Measurements from ENCODE around the gene EDNRA.

EDNRA gene

DNA sequence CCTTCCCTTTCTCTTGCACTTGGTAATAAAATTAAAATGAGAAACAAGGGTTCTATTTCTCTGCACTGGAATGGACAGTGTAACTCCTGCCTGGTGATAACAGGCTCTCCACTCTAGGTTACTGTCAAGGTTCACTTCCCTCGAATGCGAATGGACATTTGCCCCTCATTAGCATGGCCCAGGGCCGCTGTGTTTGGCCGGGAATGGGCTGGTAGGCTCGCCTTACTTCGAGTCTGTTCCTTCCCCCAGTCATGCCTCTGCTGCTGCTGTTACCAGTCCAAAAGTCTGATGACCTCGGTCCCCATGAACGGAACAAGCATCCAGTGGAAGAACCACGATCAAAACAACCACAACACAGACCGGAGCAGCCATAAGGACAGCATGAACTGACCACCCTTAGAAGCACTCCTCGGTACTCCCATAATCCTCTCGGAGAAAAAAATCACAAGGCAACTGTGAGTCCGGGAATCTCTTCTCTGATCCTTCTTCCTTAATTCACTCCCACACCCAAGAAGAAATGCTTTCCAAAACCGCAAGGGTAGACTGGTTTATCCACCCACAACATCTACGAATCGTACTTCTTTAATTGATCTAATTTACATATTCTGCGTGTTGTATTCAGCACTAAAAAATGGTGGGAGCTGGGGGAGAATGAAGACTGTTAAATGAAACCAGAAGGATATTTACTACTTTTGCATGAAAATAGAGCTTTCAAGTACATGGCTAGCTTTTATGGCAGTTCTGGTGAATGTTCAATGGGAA lies 61.5 kb downstream of the EDNRA start:
- FAIRE-seq: no peak

DNA sequence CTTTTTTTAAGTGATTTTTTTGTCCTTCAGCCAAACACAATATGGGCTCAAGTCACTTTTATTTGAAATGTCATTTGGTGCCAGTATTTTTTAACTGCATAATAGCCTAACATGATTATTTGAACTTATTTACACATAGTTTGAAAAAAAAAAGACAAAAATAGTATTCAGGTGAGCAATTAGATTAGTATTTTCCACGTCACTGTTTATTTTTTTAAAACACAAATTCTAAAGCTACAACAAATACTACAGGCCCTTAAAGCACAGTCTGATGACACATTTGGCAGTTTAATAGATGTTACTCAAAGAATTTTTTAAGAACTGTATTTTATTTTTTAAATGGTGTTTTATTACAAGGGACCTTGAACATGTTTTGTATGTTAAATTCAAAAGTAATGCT lies 62.1 kb downstream of the EDNRA start:
- FAIRE-seq: no peak

DNA sequence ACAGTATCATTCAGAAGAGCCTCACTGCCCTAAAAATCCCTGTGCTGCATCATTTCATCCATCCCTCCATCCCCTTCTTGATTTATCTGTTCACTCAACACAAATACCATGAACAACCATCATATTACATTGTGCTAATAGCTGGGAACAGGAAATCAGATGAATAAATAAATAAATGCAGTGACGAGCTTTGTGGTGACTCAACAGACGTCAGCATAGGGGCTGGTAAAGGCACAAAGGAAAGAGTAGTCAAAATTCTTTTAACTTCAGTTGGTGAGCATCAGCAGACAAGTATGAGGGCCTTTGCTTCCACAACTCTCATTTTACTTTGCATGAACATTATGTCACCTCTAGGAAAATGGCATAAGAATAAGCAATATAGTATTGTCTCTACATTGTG lies 65.5 kb downstream of the EDNRA start:
- no peak for FAIRE-seq

DNA sequence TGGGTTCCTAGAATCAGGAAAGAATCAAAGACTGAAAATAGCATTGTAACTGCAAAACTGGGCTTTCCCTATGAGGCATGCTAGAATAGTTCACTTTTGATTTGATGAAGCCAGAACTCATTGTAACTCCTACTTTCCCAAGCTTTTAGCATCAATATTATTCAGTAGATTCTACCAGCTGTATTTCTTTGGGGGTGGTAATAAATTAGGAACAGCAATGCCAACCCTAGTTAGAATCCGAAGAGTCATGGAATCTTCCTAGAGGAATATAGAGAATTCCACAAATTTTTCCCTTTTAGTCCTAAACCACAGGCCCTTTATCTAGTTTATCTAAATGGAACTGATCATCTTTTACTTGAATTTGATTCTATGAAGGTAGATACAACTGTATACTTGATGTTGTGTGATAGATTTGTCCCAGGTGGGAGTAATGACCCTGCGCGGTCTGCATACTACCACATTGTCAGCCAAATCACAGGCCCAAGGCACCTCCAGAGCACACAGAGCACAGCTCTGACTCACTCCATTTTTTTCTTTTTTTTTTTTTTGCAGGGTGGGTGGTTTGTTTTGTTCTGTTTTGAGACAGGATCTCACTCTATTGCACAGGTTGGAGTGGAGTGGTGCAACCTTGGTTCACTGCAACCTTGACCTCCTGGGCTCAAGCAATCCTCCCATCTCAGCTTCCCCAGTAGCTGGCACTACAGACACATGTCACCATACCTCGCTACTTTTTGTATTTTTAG lies 66.6 kb downstream of the EDNRA start:
- no peak for FAIRE-seq

DNA sequence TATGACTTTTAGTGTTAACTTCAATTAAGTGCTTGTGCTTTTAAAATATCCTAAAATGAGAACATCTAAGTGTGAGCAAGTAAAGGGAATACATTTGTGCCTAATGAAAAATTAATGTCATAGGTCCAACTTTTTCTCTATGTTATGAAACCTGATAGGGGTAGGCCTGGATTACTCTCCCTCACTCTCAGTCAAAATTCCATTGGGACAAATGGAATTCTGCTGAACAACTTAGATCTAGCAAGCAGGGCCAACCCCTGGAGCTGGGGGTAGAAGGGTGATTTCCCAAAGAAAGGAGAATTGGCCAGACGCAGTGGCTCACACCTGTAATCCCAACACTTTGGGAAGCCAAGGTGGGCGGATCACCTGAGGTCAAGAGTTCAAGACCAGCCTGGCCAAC lies 67.4 kb downstream of the EDNRA start:
- no peak for FAIRE-seq

DNA sequence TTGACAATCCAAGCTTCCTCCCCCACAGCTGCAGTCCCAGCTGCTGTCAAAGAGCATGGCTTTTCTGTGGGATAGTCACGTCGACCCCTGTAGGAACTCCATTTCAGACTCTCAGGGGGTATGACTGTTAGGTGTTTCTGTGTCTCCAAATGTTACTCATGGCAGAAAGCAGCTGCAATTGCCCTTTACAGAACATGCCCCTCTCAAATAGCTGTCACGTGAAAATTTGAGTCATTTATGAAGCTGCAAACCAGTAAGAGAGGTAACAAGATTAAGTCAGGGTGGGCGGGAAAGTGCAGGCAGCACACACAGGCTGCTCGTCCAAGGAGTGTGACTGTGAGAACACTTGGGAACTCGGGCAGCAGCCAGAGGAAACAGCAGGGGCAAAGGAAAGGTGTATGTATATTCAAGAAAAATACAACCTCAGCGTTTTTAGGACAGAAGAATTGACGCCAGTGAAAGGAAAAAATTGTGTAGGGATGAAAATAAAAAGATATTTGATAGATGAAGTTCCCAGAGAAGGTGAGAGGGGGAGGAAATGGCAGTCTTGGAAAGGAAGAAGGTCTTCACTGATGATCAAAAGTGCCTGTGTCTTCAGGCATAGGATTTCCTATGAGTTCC lies 69.8 kb downstream of the EDNRA start:
- FAIRE-seq: no peak

DNA sequence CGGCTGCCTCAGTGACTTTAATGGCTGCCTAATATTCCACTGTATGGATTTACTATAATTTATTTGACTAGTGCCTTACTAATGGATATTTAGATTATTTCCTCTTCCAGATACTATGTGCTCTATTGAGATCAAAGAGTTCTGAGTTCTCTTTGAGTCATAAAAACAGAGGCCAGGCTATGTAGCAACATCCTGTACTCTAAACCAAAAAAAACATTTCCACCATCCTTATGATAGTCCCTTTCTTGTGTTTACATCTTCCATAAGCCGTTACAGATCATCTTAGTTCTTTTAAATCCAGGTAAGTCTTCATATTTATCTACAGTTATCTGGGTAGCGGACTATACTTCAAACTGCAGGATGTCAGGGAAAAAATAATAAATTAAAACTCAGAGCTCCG lies 79.7 kb downstream of the EDNRA start:
- no peak for FAIRE-seq

DNA sequence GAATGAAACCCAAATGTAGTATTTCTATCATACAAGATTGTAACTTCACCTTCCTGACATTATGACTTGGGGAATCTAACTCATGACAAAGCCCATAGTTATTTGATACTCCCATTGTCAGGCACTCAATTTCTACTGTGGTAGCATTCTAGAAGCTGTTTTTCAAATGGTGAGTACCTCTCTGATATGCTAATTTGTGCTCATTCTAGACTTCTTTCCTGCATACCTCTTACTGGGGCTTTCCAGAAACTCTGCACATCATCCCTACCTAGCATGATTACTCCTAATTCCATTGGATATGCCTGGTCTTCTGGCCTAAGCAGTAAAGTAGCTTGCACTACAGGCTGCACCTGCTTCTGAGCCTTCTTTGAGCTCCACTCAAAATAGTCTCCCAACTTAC lies 85.9 kb downstream of the EDNRA start:
- no peak for FAIRE-seq

DNA sequence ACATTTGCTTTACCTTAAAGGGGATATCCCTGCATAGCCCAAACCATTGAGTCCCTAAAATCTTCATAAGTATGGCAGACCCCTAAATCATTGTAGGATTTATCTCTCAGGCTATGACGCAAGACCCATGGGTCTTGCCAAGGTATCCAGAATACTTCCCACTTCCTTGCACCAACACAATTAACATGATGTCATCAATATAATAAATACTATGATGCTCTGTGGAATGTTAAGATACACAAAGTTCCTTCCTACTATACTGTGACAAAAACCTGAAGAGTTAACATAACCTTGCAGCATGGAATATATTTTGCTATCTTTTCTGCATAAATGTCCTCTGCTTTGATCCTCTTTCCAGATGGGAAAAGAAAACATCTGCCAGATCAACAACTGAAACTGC lies 86.4 kb downstream of the EDNRA start:
- FAIRE-seq: no peak

DNA sequence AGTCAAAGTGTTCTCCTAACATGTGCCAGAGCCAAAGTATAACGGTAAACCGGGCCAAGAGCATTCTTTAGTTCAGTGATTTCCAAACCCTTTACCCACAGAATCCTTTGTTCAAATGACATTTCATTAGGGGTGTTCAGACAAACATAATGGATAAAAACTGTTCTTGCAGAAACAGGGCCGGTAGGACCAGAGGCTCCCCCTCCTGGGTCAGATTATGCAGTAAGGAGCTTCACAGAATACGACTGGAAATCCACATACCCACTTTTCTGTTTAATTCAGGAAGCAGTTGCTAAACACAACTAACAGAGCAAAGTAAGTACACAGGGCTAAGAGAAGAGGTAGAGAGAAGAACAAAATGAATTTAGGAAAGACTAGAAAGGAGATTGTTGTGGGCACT lies 89.7 kb downstream of the EDNRA start:
- FAIRE-seq: no peak

DNA sequence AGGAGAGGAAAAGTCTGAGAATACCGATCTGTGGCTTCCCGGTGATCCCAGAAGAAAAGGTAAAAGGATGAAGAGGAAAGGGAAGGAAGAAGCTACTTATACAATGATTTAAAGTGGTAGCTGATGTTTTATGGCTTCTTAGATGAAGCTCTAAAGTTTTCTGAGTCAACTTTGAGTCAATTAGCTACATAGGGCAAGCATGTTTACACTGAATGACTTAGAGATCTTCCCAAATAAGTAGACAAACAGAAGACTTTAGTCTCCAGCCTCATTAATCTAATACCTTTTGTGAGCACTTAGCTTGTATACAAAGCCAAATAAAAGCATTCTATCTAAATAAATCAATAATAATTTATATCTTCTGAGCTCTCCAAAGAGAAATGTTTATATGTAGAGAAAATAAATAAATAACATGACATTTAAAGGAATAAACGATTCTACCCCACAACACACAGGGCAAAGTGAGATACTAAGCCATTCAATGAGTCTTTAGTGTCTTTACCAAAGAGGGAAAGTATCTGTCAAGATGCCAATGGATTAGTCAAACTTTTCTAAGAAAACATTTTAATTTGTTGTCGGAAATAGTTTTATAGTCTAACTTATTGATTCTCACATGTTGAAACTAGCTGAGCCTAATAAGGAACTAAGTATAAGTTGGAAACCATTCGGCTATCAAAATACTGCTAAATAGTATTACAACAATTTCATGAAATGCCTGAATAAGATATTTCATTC lies 90.3 kb downstream of the EDNRA start:
- FAIRE-seq: no peak

DNA sequence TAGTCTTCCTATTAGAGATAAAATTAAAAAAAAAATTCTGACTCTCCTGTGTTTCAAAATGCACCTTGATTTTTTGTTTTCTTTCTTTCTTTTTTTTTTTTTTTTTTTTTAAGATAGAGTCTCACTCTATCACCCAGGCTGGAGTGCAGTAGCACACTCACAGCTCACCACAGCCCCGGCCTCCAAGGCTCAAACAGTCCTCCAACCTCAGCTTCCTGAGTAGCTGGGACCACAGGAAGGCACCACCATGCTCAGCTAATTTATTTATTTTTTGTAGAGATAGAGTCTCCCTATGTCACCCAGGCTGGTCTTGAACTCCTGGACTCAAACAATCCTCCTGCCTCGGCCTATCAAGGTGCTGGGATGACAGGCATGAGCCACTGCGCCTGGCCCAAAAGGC lies 95.2 kb downstream of the EDNRA start:
- FAIRE-seq: no peak

DNA sequence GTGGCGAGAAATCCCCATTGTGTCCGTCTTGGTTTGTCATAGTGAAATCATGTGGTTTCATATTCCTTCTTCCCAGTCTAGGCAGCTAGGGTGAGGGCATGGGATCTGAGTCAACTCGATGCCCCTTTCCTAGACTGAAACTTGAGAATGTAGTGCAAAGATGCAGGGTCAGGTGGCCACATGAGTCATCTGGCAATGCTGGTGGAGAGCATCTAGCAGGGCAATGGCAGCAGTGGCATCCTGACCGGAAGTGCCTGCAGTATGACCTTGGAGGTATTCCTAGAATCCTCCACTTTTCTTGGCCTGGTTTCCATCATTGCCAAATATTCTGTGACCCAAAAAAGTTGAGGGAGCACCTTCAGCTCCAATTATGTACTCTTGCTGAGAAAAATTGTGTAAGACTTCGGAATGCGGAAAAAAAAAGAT lies 97.2 kb downstream of the EDNRA start:
- no peak for FAIRE-seq

DNA sequence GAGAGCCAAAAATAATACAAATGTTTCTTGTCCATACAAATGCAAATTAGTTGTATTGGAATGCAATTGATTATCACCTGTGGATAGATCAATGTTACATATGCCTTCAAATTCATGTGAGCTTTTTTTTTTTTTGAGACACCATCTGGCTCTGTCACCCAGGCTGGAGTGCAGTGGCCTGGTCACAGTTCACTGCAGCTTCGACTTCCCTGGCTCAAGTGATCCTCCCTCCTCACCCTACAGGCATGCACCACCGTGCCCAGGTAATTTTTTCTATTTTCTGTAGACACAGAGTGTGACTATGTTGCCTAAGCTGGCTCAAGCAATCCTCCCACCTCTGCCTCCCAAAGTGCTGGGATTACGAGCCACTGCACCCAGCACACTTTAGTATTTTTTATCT lies 97.7 kb downstream of the EDNRA start:
- no peak for FAIRE-seq

DNA sequence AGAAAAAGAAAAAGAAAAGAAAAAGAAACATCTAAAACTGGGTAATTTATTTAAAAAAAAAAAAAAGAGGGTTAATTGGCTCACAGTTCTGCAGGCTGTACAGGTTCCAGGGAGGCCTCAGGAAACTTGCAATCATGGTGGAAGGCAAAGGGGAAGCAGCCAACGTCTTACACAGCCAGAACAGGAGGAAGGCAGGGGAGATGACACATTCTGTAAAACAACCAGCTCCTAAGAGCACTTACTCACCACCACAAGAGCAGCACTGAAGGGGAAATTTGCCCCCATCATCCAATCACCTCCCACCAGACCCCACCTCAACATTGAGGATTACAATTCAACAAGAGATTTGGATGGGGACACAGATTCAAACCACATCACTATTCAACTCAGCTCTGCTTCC lies 99.5 kb downstream of the EDNRA start:
- FAIRE-seq: no peak

DNA sequence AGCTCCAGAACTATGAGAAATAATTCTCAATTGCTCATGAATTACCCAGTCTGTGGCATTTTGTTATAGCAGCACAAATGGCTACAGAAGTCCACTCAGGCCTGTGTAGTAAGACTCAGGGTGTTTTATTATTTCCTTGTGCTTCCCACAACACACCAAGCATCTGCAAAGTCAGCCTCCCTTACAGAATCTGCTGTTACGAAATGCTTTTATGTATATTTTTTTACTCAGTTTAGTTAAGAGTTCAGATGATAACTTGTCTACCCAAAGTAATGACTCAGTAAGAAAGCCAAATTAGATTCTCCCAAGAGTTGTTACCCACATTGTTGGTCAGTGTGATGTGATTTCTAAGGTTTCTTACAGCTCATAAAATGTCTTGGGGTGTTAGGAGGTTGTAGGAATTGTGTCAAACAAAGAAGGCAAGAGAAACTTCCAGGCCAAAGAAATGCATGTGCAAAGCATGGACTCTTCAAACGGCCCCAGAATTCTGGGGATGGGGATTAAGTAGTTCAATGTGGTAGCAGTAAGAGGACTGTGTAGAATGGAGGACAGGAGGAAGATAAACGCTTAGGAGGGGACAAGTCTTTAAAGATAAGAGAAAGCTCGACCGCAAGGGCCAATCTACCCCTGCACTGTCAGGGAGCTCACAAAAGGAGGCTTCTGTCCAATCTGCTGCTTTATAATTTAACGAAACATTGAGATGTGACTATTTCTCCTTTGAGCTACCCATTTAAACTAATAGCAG lies 100.9 kb downstream of the EDNRA start:
- no peak for FAIRE-seq

DNA sequence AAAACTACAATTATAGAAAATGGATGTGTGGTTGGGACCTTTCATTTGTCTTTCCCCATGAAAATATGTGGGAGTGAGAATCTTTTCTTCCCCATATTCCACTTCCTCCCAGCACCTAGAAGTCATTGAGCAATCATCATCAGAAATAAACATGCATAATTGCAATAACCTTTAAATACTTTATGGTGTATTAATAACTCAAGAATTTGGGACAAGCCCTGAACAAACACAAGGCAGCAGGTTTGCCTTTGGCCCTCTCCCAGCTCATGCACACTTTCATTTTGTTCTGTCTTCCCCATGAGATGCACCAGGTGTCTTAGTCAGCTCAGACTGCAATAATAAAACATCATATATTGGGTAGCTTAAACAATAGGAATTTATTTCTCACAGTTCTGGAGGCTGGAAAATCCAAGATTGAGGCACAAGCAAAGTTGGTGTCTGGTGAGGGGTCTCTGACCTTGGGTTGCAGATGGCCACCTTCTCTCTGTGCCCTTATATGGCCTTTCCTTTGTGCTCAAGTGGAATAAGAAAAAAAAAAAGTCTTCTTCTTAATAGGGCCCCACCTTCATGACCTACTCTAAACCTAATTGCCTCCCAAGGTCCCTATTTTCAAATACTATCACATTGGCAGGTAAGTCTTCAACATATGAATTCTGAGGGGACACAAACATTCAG lies 101.6 kb downstream of the EDNRA start:
- FAIRE-seq: no peak

DNA sequence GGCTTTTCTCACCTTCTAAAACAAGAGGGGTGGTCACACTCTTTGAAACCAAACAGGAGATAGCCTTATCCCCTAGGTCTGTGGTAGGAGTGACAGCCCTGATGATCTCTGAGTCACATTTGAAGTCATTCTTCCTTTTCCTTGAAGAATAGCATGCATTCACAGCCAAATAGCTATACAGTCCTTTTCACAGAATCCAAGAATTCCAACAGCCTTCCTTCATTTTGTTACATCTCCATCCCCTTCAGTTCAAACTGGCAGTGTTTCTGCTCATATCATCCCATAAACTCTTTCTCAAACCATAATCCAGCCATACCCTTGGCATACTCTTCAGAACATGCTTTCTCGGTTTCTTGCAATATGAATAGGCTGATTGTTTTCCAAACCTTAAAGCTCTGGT lies 103.0 kb downstream of the EDNRA start:
- FAIRE-seq: no peak

DNA sequence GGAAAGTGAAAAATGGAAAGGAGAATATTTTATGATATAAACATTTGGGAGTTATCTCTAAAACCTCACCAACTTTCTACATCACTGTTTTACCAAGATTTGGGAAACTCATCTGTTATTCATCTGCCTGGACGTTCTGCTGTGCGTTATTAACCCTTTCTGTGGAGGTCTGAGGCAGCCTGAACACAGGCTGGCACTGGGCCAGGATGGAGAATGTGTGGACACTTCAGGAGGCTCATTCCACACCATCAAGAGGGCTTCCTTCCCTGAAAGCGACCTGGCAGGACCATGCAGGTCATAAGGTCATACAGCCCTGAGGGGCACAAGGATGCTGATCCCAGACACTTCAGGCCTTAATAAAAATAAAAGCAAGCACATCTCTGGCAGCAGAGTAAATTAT lies 105.1 kb downstream of the EDNRA start:
- FAIRE-seq: no peak

DNA sequence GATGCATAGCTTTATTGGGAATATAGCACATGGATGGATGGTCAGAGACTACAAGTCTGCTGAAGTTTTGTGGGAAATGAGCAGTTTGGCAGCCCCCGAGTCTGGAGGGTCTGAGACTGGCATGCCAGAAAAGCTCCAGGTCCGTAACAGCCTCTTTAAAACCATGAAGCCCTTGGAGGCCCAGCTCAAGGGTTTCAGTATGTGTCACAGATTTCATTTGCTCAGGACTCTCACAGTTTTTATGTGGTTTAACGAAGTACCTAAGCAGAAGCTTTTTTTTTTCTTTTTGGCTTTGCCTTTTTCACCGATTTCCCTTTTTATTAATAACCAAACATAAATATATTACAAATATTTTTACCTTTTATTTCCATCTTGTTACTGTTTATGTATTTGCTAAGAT lies 105.7 kb downstream of the EDNRA start:
- FAIRE-seq: no peak

DNA sequence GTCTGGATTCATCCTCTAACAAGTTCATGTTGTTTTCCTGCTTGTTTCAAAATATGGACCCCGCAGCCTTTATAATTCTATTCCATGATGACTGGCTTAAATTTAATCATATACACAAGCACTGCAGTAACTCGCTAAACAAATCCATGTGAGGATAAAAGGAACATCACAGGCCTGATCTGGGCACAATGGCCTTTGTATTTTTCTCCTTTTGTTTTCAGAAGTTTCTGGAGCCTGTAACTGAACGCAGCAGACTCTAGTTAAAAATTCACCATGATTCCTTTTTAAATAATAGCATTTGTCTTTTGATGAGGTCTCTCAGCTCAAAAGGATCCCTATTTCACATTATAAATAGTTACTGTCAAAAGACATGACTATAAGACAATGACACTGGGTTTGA lies 106.1 kb downstream of the EDNRA start:
- no peak for FAIRE-seq

DNA sequence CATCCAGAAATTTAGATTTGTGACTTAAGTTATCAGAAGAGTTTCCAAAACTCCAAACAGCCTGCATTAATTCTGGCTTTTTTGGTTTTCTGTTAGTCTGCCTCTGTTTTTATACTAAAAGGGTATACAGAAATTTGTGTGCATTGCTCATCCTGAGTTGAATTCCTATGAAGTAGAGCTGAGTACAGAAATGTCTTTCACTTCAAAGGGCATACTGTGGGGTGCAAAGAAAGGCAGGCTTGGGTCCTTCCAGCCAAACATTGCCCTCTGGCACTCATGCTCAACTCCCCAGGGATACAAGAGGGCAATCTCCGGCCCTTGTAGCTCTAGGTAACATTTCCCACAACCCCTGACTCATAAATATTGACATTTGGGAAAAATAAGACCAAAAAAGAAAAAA lies 108.7 kb downstream of the EDNRA start:
- FAIRE-seq: no peak
